GM19467 (cell line): ENCODE results near the gene KIF11.

Experiments
- ATAC-seq: cut with Tn5 transposase; IDR thresholded peaks from one replicate; pipeline ENCODE4 v1.9.1; 2021; ENCODE audit warnings: mild to moderate bottlenecking, moderate library complexity; ENCODE audit not compliant: unreplicated experiment

KIF11 gene

DNA sequence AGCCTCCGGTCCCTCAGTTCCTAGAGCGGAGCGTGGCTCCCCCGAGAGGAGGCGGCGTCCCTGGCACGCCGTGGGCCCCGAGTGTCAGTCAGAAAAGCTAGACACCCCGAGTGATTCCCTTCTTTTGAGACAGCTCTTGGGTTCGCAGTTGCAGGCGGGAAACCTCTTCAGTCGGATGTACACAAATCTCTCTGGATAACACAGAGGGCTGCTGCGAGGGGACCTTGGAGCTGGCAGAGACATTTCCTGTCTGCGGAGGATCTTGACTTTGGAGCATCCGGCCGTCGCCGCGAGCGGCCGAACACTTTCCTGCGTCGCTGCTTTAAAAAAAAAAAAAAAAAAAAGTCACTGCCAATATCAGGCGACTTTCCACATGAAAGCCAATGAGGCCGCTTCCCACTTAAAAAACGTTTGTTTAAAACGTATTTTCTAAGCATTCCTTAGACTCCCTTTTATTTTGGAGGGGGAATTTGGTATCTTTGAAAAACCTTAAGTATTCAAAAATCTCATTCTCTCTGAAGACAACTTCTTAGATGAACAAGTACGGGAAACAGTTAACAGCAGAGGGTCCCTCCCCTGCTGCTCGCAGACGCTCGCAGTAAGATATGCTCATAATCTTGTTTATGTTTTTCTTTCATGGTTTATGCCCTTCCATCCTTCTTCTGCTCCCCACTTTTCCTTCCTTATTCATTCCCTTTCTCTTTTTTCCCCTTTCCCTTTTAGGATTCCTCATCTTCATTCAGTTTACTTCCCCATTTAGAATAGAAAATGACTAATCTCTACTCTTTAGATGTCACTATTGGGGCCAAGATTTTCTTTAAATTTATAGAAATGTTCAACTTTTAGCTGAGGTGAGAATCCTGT, 106.8 kb downstream of the KIF11 start:
- no peak for ATAC-seq

DNA sequence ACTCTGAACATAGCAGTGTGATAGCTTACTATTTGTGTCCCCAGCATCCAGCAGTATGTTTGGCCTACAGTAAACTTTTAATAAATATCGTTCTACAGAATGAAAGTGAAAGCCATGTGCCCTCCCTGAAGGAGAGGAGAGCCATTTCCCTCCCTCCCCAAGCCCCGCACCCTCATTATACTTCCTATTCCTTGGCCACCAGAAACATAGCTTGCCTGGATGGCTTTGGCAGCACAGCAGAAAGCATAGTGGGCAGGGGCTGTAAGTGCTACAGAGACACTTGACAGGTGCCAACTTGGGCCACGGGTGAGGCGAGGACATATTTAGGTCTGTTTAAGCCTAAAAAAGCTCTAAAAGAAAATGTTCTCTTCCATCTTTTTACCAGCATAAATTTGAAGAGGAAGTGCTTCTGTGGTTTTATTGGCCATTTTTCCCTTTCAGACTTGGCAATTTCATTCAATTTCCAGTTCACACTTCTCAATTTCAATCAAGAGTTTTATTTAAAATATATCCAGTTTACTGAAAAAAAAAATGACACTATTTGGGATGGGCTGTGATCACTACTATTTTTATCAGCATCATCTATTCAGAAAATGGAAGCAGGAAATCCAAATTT, 109.5 kb downstream of the KIF11 start:
- no peak for ATAC-seq
